Activated T-cell treated with anti-CD3 and anti-CD28 coated beads for 4 hours (primary cell): ENCODE data around the gene PDPR.
"Not testable (repeated sequence)": the region's sequence is repeated elsewhere in the genome, so short reads cannot be mapped to it uniquely, and the experiment has no call there.

Experiments used
- DNase-seq: peaks from one replicate; pipeline ENCODE4 v3.0.0-alpha.2; 2020

The PDPR gene

GRCh38 chr16:70166688-70167087 is 52.6 kb downstream of the PDPR start:
- not testable (repeated sequence) for DNase-seq

- not testable (repeated sequence) for DNase-seq
Measured at GRCh38 chr16:70173212-70173837, 59.2 kb downstream of the PDPR start, which contains the start of gene CLEC18C. Gene CLEC18C, plus strand, starts transcription at chr16:70173787. Its CDS starts 492 bp downstream, at chr16:70174279.

GRCh38 chr16:70173916-70174315 is 59.8 kb downstream of the PDPR start:
- DNase-seq, result not testable (repeated sequence)

GRCh38 chr16:70174387-70174932 is 60.3 kb downstream of the PDPR start:
- not testable (repeated sequence) for DNase-seq

GRCh38 chr16:70187858-70188607 is 73.9 kb downstream of the PDPR start:
- not testable (repeated sequence) for DNase-seq

- not testable (repeated sequence) for DNase-seq
Measured at GRCh38 chr16:70188608-70188915, 74.4 kb downstream of the PDPR start.

- DNase-seq, result not testable (repeated sequence)
Measured at GRCh38 chr16:70190574-70190973, 76.4 kb downstream of the PDPR start.

GRCh38 chr16:70196683-70197300 is 82.7 kb downstream of the PDPR start:
- DNase-seq, result not testable (repeated sequence)

- not testable (repeated sequence) for DNase-seq
Measured at GRCh38 chr16:70197611-70198010, 83.5 kb downstream of the PDPR start.

- not testable (repeated sequence) for DNase-seq
Measured at GRCh38 chr16:70198230-70198629, 84.1 kb downstream of the PDPR start.

- DNase-seq, result not testable (repeated sequence)
Measured at GRCh38 chr16:70198666-70199065, 84.5 kb downstream of the PDPR start.

GRCh38 chr16:70199170-70199569 is 85.0 kb downstream of the PDPR start:
- not testable (repeated sequence) for DNase-seq

GRCh38 chr16:70200063-70200462 is 85.9 kb downstream of the PDPR start:
- not testable (repeated sequence) for DNase-seq

- DNase-seq, result not testable (repeated sequence)
Measured at GRCh38 chr16:70203508-70203907, 89.4 kb downstream of the PDPR start.

GRCh38 chr16:70204010-70204409 is 89.9 kb downstream of the PDPR start:
- DNase-seq, result not testable (repeated sequence)

- DNase-seq, result not testable (repeated sequence)
Measured at GRCh38 chr16:70204668-70205405, 90.7 kb downstream of the PDPR start.

- DNase-seq, result not testable (repeated sequence)
Measured at GRCh38 chr16:70206382-70206781, 92.2 kb downstream of the PDPR start.
